Fibroblast of the conjunctiva (primary cell): ENCODE measurements around the gene A4GNT.
"Not testable (repeated sequence)": the region's sequence is repeated elsewhere in the genome, so short reads cannot be mapped to it uniquely, and the experiment has no call there.

Source experiments
- DNase-seq: peaks from one replicate; pipeline ENCODE4 v3.0.0-alpha.2; 2010; ENCODE audit warnings: low read depth

The A4GNT gene

DNA sequence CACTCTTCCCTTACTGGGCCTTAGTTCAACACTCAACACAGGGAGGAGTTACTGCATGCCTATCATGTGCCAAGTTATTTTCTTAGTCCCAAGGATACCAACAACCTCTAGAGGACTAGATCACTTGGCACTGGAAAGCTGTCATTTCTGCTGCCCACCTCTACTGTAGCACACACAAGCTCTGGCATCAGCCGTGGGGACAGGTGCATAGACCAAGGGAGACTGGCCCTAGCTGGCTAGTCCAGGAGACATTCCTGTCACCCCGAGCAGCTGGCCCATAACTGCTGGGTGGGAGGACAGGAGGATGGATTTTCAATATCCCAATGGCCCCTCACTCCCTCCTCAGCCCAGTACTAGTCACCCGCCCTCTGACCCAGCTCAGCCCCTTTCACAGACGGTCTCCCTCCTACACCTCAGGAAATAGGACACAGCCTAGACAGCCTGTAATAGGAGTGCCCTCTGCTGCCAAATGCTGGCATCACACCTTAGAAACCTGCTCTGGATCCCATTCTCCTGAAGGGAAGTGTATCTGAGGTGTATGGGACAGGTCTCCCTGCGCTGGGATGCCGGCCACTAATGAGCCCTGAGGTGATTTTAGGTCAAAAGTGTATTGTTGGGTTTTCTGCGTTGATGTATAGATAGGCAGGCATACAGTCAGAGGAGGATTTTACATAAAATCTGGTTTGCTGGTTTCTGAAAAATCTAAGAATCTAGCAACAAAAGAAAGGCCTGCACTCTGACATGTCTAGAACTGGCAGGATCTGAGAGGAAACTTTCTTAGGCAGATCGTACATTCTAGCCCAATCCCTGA lies 13.4 kb downstream of the A4GNT start:
- DNase-seq, result no peak

DNA sequence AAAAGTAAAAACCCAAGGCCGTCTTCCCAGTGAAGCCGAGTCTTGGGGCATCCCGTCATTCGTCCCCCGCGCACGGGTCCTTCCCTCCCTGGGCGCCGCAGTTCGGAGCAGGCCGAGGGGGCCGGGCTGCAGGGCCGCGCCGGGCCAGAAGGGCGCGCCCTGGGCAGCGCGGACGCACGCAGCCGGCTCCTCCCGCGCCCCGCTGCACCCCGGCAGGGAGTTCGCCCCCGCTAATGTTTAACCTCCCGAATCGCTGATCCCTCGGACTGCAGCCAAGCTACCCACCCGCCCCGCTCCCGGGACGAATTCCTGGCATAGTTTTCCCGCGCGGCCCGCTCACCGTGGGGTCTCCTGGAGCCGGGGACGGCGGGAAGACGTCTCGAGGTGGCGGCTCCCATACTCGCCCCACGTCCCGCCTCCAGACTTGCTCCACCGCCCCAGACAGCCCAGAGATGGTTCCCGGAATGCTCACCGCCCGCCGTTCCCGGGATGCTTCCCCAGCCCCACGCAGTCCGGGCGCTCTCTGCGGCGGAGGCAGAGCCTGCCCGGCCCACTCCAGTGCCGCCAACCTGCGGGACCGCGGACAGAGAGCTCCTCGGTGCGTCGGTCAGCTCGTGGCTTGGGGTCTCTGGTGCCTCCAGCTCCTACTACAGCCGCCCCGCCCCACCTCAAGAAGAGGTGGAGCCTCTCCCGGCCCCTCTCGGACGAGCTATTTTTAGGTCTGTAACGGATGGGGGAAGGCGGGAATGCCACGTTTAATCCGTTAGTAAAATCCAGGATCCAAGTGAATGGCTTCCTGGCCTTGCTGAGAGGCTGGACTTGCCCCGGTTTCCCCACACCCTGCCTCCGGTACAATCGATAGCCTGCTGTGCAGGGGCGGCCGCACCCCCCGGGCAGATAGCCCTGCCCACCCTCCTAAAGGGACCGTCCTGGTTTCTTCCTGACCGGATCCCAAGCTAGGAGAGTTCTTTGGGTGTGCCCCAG lies 16.9 kb downstream of the A4GNT start, which contains the start of gene DZIP1L:
TSS of gene DZIP1L (minus strand) at position 621 of the 984 bp plus-strand sequence. CDS start 11,637 bp downstream, outside the sequence.
- peak; percentile 33 for DNase-seq

DNA sequence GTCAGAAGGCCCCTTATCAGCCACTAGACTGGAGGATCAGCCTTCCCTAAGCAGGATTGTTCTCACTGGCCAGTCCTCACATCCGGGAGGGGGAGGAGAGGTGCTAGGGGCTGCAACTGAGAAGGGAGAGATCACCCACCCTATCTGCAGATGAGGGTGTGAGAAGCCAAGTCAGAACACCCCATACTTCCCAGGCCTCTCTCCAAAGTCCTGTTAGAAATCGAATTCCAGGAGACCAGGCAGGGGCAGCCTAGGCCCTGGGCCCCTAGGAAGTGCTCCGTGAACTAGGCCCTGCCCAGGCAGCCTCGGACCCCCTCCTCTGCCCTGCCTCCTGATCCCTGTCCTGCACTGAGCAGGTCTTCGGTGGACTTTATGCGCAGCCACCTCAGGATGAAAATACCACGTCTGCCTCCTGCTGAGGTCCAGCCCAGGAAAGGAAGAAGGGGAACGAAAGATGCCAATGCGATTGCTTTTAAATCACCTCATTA lies 17.7 kb downstream of the A4GNT start:
- DNase-seq, result no peak

DNA sequence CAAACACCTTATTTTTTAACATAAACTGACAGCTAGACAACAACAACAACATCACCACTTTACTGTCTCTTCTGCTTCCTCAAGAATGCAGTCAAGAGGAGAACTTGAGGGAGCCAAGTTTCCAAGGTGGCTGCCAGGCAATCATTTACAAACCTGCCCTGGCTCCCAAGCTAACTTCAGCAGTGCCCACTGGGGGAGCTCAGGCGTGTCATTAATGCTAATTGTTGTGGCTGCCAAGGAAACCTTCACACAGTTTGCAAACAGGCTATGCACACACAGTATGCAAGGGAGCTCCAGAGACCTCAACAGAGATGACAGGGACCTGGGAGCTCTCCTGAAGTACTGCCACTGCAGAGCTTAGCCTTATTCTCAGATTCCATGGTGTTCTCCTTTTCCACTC lies 18.9 kb downstream of the A4GNT start:
- no peak for DNase-seq

DNA sequence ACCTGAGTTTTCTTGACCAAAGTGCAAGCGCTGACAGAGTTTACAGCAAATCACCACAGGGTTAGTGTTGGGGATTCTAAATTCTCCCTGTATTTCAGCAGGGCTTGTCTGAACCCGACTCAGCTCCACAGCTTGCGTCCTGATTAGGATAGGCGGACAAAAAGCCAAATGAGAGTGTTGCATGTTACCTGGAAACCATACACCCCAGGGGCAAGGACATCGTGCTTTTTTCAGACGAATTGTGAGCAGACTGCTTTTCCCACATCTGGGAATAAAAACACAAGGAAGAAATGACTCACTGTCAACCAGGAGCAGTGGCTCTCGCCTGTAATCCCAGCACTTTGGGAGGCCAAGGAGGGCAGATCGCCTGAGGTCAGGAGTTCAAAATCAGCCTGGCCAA lies 19.8 kb downstream of the A4GNT start:
- DNase-seq, result no peak

DNA sequence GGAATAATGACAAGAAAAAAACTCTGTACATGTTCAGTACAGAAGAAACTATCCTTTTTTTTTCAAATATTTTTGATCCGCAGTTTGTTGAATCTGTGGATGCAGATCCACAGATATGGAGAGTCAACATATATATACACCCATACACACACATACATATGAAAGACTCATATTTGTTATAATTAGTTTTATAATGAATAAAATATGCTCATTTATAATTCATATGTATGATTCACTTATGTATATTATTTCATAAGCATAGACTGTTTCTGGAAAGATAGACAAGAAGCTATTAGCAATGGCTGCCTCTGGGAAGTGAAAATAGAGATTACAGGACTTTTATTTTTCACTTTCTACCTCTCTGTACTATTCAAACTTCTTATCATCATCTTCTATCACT lies 26.6 kb downstream of the A4GNT start:
- DNase-seq, result no peak

DNA sequence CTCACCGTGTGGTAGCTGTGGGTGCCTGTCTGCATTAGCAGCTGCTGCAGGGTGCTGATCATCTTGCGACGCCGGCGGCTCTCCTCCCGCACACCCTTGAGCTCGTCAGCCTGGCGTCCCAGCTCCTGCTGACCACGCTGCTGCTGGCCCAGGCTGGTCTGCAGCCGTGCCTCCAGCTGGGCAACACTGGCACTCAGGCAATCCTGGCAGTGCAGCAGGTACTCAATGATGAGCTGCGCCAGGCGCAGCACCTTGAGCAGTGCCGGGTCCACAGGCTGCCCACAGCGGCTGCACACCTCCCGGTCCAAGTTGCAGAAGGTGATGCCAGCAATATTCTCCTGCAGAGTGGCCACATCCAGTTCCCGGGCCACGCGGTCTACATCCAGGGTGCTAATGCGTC lies 28.7 kb downstream of the A4GNT start:
- no peak for DNase-seq

DNA sequence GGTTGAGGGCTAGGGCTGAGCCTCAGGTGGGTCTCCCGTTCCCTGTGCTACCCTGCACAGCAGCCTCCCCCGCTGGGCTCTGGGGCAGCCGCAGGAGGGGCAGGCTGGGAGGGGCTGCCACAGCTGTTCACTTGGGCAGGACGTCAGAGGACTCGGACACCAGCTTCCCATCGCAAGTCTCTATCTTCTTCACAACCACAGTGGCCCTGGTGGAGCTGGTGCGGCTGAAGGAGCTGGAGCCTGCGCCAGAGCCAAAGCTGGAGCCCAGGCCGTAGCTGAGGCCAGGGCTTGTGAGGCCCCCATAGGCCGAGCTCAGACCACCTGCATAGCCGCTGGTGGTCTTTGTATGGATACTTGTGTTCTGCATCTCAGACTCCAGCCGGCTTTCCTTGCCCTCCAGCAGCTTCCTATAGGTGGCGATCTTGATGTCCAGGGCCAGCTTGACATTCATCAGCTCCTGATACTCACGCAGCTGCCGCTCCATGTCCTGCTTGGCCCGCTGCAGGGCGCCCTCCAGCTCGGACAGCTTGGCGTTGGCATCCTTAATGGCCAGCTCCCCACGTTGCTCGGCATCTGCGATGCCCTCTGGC lies 30.7 kb downstream of the A4GNT start:
- not testable (repeated sequence) for DNase-seq

DNA sequence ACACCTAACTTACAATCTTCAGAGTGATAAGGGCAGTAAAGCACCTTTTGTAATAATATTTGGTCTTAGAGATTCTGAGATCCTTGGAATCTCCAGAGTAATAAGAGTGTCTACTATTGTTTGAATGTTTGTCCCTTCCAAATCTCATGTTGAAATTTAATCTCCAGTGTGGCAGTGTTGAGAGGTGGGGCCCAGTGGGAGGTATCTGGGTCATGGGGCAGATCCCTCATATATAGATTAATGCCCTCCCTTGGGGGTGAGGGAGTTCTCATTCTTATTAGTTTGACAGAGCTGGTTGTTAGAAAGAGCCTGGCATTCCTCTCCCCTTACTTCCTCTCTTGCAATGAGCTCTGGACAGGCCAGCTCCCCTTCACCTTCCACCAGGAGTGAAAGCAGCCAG lies 32.8 kb downstream of the A4GNT start:
- no peak for DNase-seq

DNA sequence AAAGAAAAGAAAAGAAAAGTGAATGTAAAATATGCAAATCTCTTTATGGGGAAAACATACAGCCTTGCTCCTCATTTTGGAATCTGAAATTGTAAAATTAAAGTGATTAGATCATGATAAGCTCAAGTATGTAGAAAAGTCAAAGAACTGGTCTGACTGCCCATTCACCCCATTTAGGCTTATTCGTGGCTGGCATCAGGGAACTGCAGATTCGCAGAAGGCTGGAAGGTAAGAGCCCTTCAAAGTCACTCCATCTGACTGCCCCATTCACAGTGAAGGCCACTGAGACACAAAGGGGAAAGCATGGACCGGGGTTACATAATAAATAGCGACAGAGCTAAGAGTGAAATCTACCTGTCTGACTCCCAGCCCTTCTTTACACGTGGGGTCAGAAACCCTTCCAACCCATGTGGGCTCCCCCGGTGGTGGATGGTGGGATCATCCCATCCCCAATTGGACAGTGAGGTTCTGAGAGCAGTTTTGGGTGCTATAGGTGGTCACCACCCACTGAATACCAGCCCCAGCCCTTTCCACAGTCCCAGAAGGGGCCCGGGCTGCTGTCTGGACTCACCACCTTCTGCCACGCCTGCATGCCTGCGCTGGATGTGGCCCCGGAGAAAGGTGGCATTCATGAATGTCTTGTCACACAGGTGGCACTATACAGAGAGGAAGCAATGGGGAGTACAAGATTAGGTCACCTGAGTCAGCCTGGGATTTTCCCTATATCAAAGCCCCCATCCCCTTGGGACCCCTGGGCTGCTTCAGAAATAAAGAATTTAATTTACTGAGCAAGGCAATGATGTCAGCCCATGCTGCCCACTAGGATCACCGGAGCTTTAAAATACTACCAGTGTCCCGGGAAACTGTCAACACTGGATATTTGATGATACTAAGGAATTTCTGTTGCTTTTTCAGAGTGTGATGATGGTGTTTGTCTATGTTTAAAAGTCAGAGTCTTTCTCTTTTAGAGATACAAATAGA lies 34.7 kb downstream of the A4GNT start:
- DNase-seq, result no peak

DNA sequence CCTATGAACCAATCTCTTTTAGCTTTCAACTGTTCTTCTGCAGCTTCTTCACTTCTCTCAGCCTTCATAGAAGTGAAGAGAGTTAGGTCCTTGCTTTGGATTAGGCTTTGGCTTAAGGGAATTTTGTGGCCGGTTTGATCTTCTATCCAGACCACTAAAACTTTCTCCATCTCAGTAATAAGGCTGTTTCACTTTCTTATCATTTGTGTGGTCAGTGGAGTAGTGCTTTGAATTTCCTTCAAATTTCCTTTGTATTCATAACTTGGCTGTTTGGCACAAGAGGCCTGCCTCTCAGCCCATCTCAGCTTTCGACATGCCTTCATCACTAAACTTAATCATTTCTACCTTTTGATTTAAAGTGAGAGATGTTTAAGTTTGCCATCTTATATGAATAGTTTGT lies 38.5 kb downstream of the A4GNT start:
- DNase-seq, result no peak

DNA sequence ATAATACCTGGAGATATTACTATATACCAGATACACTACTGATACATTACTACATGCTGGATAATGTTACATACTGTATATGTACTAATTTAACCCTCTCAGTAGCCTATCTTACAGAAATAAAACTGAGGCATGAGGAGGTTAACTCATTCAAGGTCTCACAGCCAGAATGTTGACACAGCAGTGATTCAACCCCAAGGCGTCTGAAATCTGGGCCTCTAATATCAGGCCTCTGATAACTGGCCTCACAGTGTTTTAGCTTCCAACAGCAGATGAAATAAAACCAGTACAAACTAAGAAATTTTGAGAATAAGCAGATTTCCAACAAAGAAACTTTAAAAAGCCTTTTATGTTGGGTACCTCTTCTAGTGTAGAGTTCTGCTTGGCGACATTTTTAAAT lies 40.2 kb downstream of the A4GNT start:
- DNase-seq, result no peak

DNA sequence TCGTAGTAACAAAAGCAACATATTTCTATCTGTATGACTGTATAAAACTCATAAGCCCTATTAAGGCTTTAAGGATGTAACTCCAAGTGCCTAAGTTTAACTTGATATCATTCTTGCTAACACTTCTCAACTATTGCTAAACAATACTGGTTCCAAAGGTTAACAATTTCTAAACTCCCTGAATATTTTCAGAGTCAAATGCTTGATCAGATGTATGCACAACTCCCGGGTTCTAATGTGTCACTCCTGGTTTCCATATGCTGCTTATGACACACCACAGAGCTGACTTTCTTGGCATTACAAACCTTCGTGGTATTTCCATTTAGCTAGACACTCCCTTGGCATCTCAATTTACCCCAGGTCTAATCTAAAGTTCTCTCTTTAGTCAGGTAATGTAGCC lies 43.1 kb downstream of the A4GNT start:
- DNase-seq, result no peak

DNA sequence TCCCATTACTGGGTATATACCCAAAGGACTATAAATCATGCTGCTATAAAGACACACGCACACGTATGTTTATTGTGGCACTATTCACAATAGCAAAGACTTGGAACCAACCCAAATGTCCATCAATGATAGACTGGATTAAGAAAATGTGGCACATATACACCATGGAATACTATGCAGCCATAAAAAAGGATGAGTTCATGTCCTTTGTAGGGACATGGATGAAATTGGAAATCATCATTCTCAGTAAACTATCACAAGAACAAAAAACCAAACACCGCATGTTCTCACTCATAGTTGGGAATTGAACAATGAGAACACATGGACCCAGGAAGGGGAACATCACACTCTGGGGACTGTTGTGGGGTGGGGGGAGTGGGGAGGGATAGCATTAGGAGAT lies 46.4 kb downstream of the A4GNT start:
- not testable (repeated sequence) for DNase-seq

DNA sequence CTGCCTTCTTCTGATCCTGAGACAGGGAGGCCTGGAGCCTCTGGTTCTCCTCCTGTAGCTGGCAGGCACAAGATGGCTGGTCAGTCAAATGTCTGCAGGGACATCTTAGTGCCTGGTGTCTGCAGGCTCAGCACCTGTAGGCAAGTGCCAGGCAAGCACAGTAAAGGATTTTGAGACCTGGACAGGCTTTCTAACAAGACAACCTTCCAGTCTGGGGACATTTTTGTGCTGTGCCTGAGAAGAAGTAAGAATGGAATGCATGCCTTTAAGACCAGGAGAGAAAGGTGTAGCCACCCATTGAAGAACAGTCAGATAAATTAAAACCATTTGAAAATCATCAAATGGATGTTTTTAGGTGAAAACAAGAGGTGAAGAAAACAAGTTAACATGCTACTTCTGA lies 48.0 kb downstream of the A4GNT start:
- DNase-seq, result no peak

DNA sequence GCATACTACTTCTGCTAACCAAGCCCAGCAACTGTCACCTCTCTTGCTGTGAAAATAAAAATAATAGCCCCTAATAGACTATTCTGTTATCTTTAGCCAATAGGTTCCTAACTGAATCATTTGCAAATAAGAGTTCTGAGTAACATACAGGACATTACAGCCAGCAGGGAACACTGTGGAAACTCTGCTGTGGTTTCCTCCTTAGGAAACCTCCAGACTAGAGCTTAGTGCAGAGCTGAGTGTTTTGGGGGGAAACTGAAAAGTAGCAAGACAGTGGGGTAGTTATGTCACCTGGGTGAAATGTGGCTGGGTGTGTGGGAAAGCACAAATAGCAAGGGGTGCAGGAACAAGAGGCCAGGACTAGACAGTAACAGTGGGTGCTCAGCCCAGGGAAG lies 49.2 kb downstream of the A4GNT start:
- no peak for DNase-seq

DNA sequence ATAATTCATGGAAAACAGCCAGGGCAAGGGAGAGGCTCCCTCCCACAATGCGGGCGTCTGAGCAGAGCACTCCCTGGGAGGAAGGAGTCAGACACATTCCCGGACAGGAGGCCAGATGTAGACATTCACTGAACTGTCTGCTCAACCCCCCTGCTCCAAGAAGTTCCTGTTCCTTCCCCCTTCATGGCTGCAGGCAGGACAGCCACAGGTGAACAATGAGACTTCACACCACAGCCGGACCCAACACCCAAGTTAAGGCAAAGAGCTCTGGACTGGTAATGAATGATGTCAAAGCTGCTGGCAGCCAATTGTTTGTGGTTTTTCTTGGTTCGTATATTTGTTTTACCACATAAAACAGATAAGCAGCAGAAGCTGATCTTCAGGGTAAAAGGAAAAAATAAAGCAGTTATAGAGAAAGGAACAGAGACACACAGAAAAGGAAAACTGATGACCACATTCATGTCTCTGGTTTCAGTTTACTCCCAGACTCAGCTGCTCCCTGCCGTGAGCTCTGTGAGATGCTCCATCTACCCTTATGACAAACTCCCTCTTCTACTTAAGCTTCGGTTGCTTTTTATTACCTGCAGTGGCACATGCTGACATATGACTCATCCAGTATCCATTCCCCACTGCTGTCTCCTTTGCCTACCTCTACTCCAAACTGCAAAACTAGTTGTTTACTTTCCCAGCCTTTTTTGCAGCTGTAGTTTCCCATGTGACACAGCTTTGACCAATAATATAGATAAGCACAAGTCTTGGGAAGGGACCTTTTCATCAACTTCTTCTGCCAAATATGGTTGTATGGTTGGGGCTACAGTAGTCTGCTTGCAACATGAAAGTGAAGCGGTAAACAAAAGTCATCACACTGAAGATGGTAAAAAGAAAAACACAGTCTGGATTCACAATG lies 49.9 kb downstream of the A4GNT start:
- no peak for DNase-seq

DNA sequence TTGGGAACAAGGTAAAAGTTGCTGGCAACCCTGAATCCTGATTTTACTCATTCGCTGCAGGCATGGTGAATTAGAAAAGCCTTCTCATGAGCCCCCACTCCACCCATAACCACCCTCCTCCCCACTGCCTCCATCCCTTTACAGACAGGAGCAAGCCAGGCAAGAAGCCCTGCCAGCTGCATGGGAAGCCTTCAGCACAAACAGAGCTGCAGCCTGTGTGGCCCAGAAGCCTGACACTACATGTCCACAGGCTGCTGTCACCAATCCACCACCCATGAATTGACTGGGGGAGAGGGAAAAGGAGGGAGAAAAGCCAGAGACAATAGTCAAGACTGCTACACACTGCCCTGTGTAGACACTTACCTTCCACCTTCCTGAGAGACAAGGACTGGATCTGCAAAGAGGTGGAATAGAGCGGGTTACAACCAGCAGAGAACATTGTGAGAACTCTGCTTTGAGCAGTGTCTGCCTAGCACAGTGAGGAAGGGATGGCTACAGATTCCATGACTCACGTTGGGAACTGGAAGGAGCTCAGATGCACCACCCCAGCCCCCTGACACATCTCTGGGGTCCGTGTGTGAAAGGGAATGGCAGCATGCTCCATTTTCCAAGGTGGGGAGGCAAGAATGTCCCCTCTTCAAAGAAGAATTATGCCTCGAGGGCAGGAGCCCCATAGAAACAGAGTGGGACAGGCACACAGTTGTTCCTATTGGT lies 50.7 kb downstream of the A4GNT start:
- no peak for DNase-seq

DNA sequence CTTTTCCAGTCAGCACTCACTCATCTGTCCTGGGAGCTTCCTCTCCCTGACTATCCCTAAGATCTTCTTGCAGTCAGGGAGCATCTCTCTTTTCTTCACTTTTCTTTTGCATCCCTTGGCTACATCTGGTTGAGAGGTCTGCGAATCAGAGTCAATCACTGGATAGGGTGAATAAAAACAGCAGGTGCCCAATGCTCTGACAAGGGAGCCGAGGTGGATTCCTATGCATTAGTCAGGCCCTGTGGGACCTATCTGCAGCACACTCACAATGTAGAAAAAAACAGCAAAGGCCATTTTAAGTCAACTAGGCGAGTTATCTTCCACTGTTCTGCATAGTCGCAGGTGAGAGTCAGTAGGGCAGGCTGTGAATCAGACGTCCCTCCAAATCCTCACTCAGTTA lies 52.3 kb downstream of the A4GNT start:
- no peak for DNase-seq
